Stimulated activated CD4-positive, alpha-beta T cell treated with anti-CD3 and anti-CD28 coated beads, Interleukin-4, amount 100 ng/mL, for 48 hours (primary cell): ENCODE results near the gene LARP4.

ENCODE experiments used
- DNase-seq, 2 donors: peaks; one replicate each; pipeline ENCODE4 v3.0.0-alpha.2; 2020; ENCODE audit warnings: low read depth in 2 of 2

The LARP4 gene

DNA sequence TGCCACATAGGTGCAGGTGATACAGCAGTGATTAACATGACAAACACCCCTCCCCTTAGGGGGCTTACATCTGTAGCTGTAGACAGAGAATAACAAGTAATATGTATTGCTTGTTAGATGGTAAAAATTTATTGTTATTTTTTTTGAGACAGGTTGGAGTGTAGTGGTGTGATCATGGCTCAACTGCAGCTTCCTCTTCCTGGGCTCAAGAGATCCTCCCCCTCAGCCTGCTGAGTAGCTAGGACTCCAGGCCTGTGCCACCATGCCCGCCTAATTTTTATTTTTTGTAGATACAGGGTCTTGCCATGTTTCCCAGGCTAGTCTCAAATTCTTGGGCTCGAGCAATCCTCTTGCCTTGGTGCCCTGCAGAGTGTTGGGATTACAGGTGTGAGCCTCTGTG, 123.9 kb downstream of the LARP4 start:
- no peak for DNase-seq

DNA sequence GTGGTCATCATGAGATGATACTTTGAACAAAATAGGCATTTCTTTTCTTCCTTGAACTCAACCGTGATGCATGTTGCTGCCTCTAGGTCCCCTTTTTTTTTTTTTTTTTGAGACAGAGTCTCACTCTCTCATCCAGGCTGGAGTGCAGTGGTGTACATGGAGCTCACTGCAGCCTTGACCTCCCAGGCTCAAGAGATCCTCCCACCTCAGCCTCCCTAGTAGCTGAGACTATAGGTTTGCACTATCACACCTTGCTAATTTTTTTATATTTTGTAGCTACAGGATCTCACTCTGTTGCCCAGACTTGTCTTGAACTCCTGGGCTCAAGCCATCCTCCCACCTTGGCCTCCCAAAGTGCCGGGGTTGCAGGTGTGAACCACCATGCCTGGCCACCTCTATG, 124.7 kb downstream of the LARP4 start:
- no peak for DNase-seq

DNA sequence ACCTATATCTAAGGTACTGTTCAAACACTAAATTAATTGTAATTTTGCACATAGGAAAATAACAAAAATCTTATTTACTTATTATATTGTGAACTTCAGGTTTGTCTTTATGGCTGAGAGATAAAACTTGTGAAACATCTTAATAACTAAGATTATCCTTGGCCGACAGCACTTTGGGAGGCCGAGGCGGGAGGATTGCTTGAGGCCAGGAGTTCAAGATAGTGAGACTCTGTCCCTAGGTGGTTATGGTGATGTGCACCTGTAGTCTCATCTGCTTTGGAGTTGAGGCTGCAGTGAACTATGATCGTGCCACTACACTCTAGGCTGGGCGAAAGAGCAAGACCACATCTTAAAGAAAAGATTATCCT, 126.7 kb downstream of the LARP4 start:
- no peak for DNase-seq

DNA sequence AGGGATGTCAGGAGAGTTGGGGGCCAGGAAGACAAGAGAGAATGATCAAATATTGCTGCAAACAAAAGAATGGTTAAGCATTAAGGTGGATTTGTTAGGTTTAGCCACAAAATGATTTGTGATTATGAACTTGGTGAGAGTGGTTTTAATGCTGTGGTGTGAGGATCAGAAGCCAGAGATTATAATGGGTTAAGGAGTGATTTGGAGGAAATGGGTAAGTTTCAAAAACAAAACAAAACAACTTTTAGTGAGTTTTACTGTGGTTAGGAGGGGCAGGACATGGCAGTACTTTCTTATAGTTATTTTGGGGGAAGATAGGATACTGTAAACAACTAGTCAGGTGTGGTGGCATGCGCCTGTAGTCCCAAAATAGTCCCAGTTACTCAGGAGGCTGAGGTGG, 128.1 kb downstream of the LARP4 start:
- no peak for DNase-seq

DNA sequence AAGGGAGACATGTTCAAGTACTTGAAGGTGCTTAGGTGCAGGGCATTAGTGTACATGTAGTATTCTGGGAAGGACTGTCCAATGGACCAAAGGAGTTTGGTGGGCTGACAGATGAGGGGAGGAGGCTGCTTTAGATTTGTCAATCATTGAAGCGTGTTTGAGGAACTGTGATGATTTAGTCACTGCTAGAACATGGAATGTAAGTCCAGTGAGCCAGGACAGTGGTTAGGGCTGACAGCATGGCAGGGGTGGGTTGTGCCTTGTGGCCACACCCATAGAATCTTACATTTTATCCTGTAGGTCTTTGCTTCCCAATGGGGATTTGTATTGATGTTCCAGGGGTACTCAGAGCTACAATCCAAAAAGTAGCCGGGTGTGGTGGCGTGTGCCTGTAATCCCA, 128.7 kb downstream of the LARP4 start:
- no peak for DNase-seq
